ENCODE results near the gene TCERG1L. TPM values are rescaled to one million over a fixed set of nuclear protein-coding genes. Genes with fewer than 3 reads are reported as not detected.
"Not testable (repeated sequence)": the region's sequence is repeated elsewhere in the genome, so short reads cannot be mapped to it uniquely, and the experiment has no call there.

Gene TCERG1L
- total RNA-seq, 1 donor from 2014 or later: not detected

DNA sequence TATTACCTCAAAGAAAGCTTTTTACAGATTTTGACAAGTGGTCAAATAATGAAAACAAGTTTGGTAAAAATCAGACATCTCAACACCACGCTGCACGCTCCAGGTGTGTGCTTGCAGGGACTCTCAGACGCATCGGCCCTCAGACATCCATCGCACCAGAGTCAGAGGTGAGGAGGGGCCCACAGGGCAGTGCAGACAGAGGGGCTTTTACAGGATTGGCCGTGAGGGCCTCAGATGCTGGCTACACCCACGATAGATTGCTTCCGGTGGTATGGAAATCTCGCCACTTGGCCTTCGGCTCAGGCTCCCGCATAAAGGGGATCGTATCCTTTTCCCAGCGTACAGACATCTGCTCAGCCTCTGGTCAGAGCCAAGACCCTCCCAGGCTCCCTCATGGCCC is 72.1 kb downstream of the TCERG1L start:
- intact Hi-C loops (cut with DNase I): no loop called here
- no peak for ATAC-seq (ENCODE audit: poor library complexity)
- DNase-seq: no peak

DNA sequence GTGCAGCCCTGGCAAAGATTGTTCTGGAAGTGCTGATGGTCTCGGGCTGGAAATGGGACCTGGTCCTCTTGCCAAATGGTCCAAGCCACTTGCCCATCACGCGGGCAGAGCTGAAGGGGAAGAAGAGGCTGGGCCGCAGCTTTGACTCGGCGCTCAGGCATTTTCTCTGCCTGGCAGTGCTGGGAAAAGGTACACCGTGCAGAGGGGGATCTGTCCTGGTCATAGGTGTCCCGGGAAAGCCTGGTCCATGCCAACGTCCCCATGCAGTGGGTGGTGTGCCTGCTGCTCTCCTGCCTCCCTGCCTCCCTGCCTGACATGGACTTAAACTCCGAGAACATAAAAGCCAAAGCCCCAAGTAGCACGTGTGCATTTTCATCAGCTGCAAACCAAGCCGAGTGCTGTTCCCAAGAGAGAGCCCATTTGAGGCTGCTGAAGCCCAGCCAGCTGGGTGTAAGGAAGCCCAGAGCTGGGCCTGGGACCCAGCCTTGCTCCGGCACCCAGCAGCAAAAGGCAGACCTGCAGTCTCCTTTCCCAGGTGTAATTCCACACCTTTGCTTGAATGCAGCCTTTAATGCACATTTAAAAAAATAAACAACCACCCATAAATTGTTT is 72.7 kb downstream of the TCERG1L start:
- no peak for DNase-seq
- intact Hi-C loops (cut with DNase I): no loop called here
- ATAC-seq (ENCODE audit: poor library complexity): no peak

GRCh38 chr10:131237991-131238651 is 73.4 kb downstream of the TCERG1L start:
- intact Hi-C loops (cut with DNase I): no loop called here
- no peak for ATAC-seq (ENCODE audit: poor library complexity)
- DNase-seq: no peak

DNA sequence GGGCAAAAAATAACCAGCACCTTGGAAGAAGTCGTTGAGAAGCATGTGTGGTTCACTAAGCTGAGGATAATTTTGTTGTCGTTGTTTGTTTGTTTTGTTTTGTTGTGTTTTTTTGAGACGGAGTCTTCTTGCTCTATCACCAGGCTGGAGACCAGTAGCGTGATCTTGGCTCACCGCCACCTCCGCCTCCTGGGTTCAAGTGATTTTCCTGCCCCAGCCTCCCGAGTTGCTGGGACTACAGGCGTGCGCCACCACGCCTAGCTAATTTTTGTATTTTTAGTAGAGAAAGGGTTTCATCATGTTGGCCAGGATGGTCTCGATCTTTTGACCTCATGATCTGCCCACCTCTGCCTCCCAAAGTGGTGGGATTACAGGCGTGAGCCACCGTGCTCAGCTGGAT is 76.9 kb downstream of the TCERG1L start:
- DNase-seq; ATAC-seq (ENCODE audit: poor library complexity); intact Hi-C loops (cut with DNase I): not testable (repeated sequence)

DNA sequence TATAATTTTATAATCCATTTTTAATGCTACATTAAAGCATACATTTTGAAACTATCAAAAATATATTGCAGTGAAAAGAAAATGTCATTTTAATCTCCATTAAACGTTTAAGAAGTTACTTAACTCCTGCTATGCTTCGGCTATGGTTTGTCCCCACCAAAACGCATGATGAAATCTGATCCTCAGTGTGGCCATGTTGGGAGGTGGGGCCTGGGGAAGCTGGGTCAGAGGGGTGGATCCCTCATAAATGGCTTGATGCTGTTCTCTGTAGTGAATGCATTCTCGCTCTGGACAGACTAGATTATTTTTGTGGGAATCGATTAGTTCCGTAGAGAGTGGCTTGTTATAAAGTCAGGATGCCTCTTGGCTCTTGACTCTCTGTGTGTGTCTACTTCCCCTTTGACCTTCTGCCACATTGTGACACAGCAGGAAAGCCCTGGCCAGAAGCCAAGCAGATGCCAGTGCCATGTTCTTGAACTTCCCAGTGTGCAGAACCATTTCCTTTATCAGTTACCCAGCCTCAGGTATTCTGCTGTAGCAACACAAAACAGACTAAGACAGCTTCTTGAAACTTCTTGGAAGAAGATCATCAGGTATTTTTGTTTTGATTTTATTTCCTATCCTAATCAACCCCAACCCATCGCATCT is 77.8 kb downstream of the TCERG1L start:
- intact Hi-C loops (cut with DNase I): no loop called here

DNA sequence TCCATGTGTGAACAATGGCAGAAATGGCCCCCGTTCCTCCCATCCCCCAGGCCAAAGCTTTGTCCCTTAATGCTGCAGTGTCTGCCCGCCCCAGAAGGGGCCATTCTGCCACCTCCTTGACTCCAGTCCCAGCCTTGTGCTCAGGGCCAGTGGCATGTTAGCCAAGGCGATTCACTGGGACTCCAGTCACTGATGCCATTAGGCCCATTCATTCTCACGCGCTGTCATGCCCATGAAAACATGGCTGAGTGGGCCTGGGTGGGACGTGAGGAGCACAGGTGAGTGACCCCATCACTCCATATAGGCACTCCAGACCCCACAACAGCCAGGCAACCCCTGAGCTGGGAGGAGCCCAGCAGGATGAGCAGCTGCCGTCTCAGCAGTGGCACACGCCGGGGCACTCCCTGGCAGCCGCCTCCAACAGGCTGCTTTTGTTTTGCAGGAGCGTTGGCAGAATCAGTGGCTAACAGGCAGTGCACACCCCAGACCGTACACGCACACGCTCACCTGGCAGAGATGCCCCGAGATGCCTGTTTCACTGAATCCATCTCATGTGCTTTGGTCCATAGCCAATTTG is 79.5 kb downstream of the TCERG1L start:
- intact Hi-C loops (cut with DNase I): no loop called here
- ATAC-seq (ENCODE audit: poor library complexity) (no peak), DNase-seq (no peak)

More for the DNA sequence above, 77.8 kb downstream of the TCERG1L start:
- ATAC-seq (ENCODE audit: poor library complexity) (no peak), DNase-seq (no peak)

DNA sequence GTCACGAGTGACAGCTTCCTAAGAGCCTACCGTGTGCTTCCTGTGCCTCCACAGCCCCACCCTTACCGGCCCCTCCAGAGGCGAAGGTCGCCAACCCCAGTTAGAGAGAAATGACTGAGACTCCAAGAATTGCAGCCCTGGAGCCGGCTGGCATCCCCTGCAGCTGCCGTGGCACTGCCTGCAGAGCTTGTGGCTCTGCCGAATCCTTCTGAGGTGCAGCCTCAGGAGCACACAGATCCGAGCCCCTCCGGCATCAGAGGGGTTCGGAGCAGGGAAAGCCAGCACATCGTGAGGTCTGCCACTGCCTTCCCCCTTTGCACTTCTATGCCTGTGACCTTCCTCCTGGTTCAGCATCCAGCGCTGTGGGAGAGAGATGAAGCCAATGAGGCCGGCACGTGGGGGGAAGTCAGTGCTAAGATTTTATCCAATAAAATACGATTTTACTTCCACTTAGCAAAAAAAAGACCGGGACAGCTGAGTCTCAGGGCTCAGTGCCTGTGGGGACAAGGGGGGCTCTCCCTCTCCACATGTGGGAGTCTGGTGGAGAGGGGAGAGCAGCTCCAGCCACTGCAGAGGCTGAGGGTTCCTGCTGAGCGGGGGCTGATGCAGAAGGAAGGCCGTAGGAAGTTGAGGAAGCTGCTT is 80.1 kb downstream of the TCERG1L start:
- DNase-seq: no peak
- intact Hi-C loops (cut with DNase I): no loop called here
- ATAC-seq (ENCODE audit: poor library complexity): no peak

- ATAC-seq (ENCODE audit: poor library complexity): no peak
- intact Hi-C loops (cut with DNase I): no loop called here
- DNase-seq: no peak
These were observed 80.7 kb downstream of the TCERG1L start for GRCh38 chr10:131230641-131231322.

DNA sequence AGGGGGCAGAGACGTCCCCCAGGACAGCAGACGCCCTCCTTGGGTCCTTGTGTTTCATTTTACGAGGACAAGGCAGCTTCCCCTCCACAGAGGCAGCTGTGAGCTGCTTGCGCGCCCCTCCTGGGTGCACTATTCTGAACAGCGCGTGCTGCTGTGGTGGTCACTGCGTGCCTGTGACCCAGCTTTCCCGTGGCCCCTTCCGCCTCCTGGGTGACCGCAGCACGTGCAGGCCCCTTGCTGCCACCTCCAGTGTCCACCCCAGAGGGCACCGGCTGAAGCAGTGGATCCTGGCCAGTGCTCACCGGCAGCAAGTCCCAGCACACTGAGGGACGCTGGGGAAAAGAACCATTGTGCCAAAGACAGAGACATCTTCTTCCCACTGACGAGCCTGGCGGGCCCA is 81.4 kb downstream of the TCERG1L start:
- DNase-seq: no peak
- no peak for ATAC-seq (ENCODE audit: poor library complexity)
- intact Hi-C loops (cut with DNase I): no loop called here

- intact Hi-C loops (cut with DNase I): no loop called here
- DNase-seq: no peak
These were observed 84.3 kb downstream of the TCERG1L start for GRCh38 chr10:131227163-131227740.

GRCh38 chr10:131226446-131227162 is 84.9 kb downstream of the TCERG1L start:
- no peak for ATAC-seq (ENCODE audit: poor library complexity)
- no peak for DNase-seq
- intact Hi-C loops (cut with DNase I): no loop called here

More at GRCh38 chr10:131227163-131227740, 84.3 kb downstream of the TCERG1L start:
- ATAC-seq (ENCODE audit: poor library complexity): no peak

DNA sequence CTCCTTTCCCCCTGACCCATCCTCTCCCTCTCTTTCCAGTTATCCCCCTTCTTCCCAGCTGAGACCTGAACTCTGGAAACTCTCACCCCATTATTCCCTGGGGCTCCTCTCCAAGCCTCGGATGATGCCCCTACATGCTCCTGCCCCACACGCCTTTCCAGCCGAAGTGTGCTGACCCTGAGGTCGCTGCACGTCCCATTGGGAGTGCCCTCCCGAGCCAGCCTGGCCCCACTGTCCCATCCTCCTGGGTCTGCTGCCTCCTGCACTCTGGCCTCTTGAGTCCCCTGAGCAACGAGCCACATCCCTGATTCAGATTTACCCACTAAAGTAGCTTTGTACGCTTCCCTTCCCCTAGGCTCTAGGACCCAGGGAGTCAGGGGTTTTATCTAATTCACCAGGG is 87.4 kb downstream of the TCERG1L start:
- intact Hi-C loops (cut with DNase I): no loop called here
- DNase-seq (no peak), ATAC-seq (ENCODE audit: poor library complexity) (no peak)

- DNase-seq (no peak), ATAC-seq (ENCODE audit: poor library complexity) (no peak)
- intact Hi-C loops (cut with DNase I): no loop called here
These were observed 88.1 kb downstream of the TCERG1L start for GRCh38 chr10:131223422-131223821.

- ATAC-seq (ENCODE audit: poor library complexity) (no peak), DNase-seq (no peak)
- intact Hi-C loops (cut with DNase I): no loop called here
These were observed 88.5 kb downstream of the TCERG1L start for GRCh38 chr10:131222986-131223385.

- ATAC-seq (ENCODE audit: poor library complexity) (no peak), DNase-seq (no peak)
- intact Hi-C loops (cut with DNase I): no loop called here
These were observed 89.8 kb downstream of the TCERG1L start for GRCh38 chr10:131221632-131222277.

DNA sequence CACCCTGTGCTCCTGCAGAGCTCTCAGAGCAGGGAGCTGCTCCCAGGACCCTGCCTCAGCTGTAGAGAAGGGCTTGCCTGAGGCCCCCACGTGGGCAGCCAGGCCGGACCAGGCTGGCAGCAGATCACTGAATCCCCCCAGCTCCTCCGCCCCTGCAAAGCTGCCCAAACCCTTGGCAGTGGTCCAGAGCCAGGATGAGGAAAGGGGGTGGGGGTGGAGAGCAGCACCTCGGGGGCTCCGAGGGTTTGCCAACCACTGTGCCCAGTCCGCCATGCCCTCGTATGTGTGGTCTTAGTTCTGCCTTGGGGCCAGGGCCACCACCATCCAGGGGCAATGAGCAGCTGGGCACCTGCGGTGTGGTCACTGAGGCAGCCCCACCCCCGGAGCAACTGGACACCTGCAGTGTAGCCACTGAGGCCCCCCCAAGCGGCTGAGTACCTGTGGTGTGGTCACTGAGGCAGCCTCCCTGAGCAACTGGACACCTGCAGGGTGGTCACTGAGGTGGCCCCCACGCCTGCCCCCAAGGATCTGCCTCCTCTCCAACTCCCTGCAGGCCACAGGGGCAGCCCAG is 90.8 kb downstream of the TCERG1L start:
- intact Hi-C loops (cut with DNase I): no loop called here
- ATAC-seq (ENCODE audit: poor library complexity) (no peak), DNase-seq (no peak)

DNA sequence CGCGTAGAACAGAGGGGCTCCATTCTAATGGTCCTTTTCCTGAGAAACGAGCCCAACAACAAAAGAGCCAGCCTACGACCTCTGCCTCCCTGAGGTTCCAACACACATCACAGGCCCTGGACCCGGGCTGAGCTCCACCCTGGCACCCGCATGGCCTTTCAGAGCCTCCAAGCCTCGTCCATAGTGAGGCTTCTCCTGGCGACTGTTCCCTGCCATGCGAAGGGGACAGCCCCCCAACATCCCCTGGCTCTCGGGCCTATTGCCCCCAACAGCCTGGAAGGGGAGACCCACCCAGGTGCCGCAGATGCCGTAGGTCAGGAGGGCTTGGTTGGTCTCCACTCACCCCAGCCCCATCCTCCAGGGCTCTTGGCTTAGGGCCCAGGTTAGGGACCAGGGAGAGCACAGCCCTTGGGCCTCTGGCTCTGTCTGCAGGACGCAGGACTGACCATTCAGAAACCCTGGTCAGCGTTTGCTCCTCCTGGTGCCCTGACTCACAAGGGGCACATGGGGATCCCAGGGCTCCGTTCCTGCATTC is 91.5 kb downstream of the TCERG1L start:
- ATAC-seq (ENCODE audit: poor library complexity): no peak
- intact Hi-C loops (cut with DNase I): no loop called here
- DNase-seq: no peak

Measured in Right ventricle myocardium superior (tissue), 1 donor.